GM08714 (cell line): ENCODE measurements around the gene PACSIN1.

ENCODE experiments used
- H3K4me3 ChIP-seq: fragments of 200-500 bp; sonication (Bioruptor generic); 2 replicates; pipeline ENCODE4 v1.5.1; 2014; ENCODE audit warnings: mild to moderate bottlenecking, low read length, inconsistent platforms
- ZNF274 ChIP-seq: IDR thresholded peaks from 2 replicates; pipeline ENCODE4 v1.6.1; 2012; ENCODE audit warnings: mild to moderate bottlenecking, low read depth, low read length

The PACSIN1 gene

GRCh38 chr6:34512738-34513115 lies 46.9 kb downstream of the PACSIN1 start:
- no peak overlapping the region for H3K4me3 ChIP-seq
- no peak for TF ChIP-seq ZNF274

- no peak overlapping the region for H3K4me3 ChIP-seq
- no peak for TF ChIP-seq ZNF274
Observed at GRCh38 chr6:34513646-34514045, 47.8 kb downstream of the PACSIN1 start.

DNA sequence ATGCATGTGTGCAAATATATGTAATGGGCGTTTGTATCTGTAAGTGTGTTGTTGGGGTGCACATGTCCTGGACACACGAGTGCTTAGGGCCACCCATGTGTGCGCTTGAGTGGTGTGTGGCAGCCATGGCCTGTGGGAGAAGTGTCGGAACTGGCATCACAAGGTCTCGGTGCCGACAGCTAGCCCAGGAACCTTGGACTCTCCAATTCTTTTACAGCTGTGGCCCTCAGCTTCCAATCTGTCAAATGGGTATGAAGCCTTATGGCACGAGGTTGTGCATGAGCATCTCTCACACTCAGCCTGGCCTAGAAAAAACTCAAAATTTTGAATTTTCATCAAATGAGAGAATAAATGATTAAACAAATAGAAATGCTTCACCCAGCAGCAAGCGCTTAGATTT lies 48.2 kb downstream of the PACSIN1 start:
- no peak overlapping the region for H3K4me3 ChIP-seq
- TF ChIP-seq ZNF274, result no peak

DNA sequence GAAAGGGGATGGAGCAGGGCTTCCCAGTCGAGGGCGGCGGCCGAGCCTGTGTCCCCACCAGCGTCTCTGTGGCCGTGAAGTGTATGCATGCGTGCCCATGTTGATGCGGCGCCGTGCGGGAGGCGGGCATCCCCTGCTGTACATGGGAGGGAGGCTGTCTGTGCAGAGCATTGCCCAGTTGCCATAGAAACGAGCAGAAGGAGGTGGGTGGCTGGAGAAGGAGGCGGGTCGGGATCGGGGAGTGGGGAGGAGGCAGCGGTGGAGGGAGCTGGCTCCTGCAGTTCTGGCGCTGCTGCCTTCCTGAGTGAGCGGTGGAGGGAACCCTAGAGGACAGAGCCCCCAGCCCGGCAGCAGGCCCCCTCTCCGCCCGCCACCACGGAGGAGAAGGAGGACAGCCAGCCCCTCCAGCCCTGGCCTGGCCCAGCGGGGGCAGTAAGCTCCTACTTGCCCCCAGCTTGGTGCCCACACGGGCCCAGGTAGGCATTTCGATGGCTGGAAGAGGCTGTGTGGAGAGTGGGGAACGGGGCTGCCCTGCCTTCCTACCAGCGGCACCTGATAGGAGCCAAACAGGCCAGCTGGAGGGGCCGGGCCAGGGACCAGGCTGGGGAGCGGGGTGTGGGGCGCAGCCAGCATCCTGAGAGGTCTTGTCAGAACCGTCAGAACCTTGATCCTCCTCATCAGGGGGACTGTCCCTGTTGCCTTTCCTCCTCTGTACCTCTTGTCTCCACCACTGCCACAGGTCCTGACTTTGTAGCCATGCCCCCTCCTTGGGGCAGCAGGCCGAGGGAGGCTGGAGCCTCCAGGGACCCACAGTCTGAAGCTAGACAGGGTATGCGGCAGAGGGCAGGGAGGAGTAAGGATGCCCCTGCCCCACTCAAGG lies 49.0 kb downstream of the PACSIN1 start:
- TF ChIP-seq ZNF274, result no peak
- H3K4me3 ChIP-seq, result no peak overlapping the region

GRCh38 chr6:34515473-34516387 lies 49.9 kb downstream of the PACSIN1 start:
- no peak for TF ChIP-seq ZNF274
- H3K4me3 ChIP-seq, result no peak overlapping the region

DNA sequence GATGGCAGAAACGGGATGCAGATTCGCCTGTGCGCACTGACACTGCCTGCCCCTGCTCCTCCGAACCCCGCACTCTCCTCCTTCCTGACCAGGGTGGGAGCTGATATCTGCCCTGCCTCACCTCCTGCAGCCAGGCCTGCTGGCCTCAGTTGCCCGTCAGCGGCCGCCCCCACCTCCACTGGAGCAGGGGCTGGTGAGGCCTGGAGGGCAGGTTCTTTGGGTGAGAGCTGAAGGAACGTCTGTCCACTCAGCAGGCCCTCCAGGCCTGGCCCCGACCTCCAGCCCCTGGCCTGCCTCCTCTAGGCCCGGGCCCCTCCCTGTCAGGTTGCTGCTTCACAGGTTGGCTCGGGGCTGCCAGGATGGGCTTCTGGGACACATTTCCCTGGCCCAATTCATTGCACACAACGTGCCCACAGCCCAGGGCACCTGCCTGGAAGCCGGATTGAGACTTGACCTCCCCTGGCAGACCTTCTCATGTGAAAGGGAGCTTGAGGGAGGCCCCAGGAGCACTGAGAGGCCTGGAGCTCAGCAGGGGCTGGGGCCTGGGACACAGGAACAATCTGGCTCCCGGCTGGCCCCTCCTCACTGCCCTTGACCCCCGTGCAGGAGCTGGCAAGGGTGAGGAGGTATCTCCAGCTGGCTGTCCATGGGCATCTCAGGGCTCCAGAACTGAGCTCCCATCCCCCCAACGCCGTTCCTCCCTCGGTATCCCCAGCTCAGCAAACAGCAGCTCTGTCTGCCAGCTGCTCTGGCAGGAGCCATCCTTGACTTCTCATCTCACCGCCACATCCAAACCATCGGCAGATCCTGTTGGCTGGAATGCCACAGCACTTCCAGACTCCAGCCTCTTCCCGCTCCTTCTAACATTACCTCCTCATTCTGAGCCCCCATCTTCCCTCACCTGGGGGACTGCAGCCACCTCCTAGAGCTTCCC lies 50.8 kb downstream of the PACSIN1 start:
- TF ChIP-seq ZNF274, result no peak
- H3K4me3 ChIP-seq, result no peak overlapping the region

DNA sequence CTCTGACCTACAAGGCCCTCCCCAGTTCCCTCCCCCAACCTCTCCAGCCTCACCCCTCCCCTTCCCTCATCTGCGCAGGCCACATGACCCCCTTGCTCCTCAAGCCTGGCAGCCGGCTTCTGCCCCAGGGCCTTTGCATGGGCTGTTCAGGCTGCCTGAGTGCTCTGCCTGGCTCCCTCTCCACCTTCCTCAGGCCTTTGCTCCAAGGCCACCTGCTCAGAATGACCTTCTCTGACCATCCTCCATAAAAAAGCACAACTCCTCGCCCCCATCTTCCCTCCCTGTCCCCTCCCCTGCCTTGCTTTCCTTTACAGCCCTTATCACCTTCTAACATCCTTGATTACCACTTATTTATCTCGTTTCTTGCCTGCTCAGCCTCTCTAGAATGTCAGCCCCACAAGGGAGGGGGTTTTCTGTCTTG lies 51.6 kb downstream of the PACSIN1 start:
- TF ChIP-seq ZNF274, result no peak
- no peak overlapping the region for H3K4me3 ChIP-seq

GRCh38 chr6:34517966-34518365 lies 52.1 kb downstream of the PACSIN1 start:
- TF ChIP-seq ZNF274, result no peak

DNA sequence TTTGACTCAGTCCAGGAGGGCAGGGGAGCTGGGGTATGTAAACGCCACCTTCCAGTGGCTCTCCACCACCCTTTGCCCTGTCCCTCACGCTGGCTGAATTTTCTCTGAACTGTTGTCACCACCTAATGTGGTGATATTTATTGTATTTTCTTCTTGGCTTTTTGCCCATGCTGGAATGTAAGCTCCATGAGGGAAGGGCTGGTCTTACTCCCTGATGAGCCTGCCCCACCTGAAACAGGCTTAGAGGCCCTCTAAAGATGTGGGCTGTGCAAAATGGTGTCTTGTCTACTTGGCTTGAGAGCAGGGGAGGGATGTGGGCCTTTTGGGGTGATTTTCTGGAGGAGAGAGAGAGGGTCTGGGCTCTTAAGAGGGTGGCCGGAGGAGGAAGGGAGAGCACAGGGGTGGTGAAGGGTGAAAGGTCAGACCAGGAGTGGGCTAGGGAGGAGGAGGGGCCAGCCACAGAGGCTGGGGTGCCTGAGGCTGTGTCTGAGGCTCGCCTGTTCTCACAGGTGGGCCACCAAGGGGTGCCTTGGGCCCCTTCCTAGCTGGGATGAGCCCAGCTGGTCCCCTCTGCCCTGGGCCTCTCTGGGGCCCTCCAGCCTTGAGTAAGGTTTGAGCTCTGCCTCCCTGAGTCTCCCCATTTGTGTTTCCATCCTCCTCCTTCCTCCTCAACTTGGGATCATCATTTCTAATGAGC lies 52.9 kb downstream of the PACSIN1 start:
- no peak overlapping the region for H3K4me3 ChIP-seq
- no peak for TF ChIP-seq ZNF274

More at GRCh38 chr6:34517966-34518365, 52.1 kb downstream of the PACSIN1 start:
- H3K4me3 ChIP-seq, result no peak overlapping the region

GRCh38 chr6:34519971-34520644 lies 54.2 kb downstream of the PACSIN1 start:
- no peak overlapping the region for H3K4me3 ChIP-seq
- TF ChIP-seq ZNF274, result no peak

DNA sequence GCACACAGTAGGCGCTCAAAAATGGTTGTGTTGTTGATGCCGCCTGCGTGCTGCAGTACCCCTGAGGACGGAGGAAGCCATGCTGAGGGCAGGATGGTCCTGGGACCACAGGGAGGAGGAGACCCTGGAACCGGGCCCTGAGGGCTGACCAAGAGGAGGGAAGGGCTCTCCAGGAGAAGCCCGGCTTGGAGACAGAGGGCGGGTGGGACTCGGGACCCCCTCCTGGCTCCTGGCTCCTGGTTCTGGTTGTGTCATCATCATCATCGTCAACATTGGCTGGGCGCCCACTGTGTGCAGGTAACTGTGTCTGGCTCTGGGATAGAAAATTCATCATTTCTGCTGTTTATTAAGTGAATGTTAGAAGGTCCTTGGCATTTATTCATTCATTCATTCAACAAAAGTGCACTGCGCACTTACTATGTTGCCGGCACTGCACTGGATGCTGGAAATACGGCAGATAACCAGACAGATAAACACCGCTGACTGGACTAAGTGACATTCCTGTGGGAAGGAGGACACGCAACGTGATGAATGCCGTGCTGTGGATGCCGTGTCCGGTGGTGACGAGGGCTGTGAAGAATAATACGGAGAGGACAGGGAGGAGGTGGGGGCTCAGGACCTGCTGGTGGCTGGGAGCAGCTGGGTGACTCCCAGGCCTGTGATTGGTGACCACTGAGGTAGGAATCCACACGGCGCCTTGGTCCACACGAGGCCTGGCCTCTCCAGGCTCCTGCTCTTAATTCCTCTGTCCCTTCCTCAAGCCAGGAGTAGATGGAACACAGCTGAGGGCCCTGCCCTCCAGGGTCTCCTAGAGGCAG lies 55.0 kb downstream of the PACSIN1 start:
- TF ChIP-seq ZNF274, result no peak
- no peak overlapping the region for H3K4me3 ChIP-seq
